Peyer's patch (tissue), 4 donors: ENCODE measurements around the gene AHCY. TPM values are rescaled to one million over a fixed set of nuclear protein-coding genes. Genes with fewer than 3 reads are reported as not detected.
A peak's percentile ranks its signal among the peaks of the same experiment; 100 is the strongest.
"Not testable (repeated sequence)": the region's sequence is repeated elsewhere in the genome, so short reads cannot be mapped to it uniquely, and the experiment has no call there.

ENCODE experiments used
- DNase-seq, 3 donors: peaks; one replicate each; pipeline ENCODE4 v3.0.0-alpha.2; 2017 to 2019
- H3K27ac ChIP-seq, 4 donors: fragments of 200-600 bp; sonication (generic); one replicate each; pipeline ENCODE4 v1.5.1; 2016 to 2019
- H3K27me3 ChIP-seq, 2 donors: fragments of 200-600 bp; sonication (generic); one replicate each; pipeline ENCODE4 v1.5.1; 2019
- H3K36me3 ChIP-seq, 3 donors: fragments of 200-600 bp; sonication (generic); one replicate each; pipeline ENCODE4 v1.5.1; 2016 to 2019
- H3K4me1 ChIP-seq, 4 donors: fragments of 200-600 bp; sonication (generic); one replicate each; pipeline ENCODE4 v1.5.1; 2016 to 2019
- H3K4me3 ChIP-seq, 4 donors: fragments of 200-600 bp; sonication (generic); 1 replicate in 3 of 4; 2 replicates in 1 of 4; pipeline ENCODE4 v1.5.1; 2016 to 2019; ENCODE audit warnings: mild to moderate bottlenecking in 1 of 4
- H3K9me3 ChIP-seq, 4 donors: fragments of 200-600 bp; sonication (generic); one replicate each; pipeline ENCODE4 v1.5.1; 2016 to 2019; ENCODE audit warnings: mild to moderate bottlenecking in 1 of 4
- CTCF ChIP-seq, 6 experiments: fragments of 450-650 bp in 4 of 6; fragments of 200-600 bp in 2 of 6; sonication (generic) in 1 of 6; IDR thresholded peaks; one replicate each; pipeline ENCODE4 v1.5.1; 2017 to 2019; ENCODE audit warnings: antibody characterized with exemption in 6 of 6, mild to moderate bottlenecking in 3 of 6, moderate library complexity in 1 of 6
- POLR2A ChIP-seq, 2 donors: fragments of 450-650 bp; IDR thresholded peaks; one replicate each; pipeline ENCODE4 v1.5.1; 2017; ENCODE audit warnings: antibody characterized with exemption in 2 of 2, mild to moderate bottlenecking in 2 of 2, moderate library complexity in 2 of 2
- total RNA-seq, 4 donors: library from RNA; depleted of rRNA; stranded (reverse); fragments of >200 nt; gene quantifications; one replicate each; pipeline ENCODE4 v1.1.0, GENCODE V29; 2016

AHCY gene
- total RNA-seq, 4 donors from 2014 or later: 46.9 to 52.4 (median 49.4) TPM

GRCh38 chr20:34271956-34272355 lies 31.2 kb downstream of the AHCY start:
- Histone ChIP-seq H3K36me3 (peaks cover 0 to 9% (median 0%) of the 10 kb centered on the region in 3 donors), H3K27ac (no peak overlapping the region), H3K4me3 (no peak overlapping the region), H3K27me3 (no peaks in the 10 kb centered on the region), H3K4me1 (peaks cover 0 to 11% (median 5%) of the 10 kb centered on the region in 4 donors), H3K9me3 (no peaks in the 10 kb centered on the region)
- no peak for TF ChIP-seq CTCF (IDR thresholded peaks at IDR 0.05)
- no peak for TF ChIP-seq POLR2A (IDR thresholded peaks at IDR 0.05)
- no peak for DNase-seq

DNA sequence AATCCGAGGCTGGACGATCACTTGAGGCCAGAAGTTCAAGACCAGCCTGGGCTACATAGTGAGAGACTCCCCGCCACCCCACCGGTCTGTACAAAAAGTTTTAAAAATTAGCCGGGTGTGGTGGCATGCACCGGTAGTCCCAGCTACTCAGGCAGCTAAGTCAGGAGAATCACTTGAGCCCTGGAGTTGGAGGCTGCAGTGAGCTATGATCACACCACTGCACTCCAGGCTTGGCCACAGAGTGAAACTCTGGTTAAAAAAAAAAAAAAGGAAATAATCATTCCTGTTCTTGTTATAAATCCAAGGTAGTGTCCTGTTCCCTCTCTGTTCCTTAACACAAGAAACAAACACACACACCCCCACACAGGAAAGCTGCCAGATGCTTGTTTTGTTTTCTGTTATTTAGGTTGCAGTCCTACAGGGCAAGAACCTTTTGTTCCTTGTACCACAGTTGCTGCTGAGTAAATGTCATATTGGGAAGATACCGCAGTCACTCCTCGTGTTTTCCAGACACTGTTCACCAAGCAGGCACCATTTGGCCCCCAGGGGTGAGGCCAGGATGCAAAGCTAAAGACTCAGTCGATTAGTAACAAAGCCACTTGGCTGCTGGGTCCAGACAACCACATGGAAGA lies 33.0 kb downstream of the AHCY start:
- Histone ChIP-seq H3K4me1 (peaks cover 0 to 11% (median 5%) of the 10 kb centered on the region in 4 donors), H3K27ac (no peak overlapping the region), H3K9me3 (no peaks in the 10 kb centered on the region), H3K4me3 (no peak overlapping the region), H3K36me3 (no peaks in the 10 kb centered on the region), H3K27me3 (no peaks in the 10 kb centered on the region)
- TF ChIP-seq POLR2A (IDR thresholded peaks at IDR 0.05) (no peak), CTCF (IDR thresholded peaks at IDR 0.05) (no peak)
- DNase-seq: no peak

- Histone ChIP-seq H3K4me1 (peaks cover 0 to 11% (median 5%) of the 10 kb centered on the region in 4 donors), H3K27me3 (no peaks in the 10 kb centered on the region), H3K9me3 (no peaks in the 10 kb centered on the region), H3K4me3 (peak overlapping the region; percentile 12 to 52 (median 44)), H3K36me3 (no peaks in the 10 kb centered on the region), H3K27ac (no peak overlapping the region)
- no peak for TF ChIP-seq POLR2A (IDR thresholded peaks at IDR 0.05)
- no peak for TF ChIP-seq CTCF (IDR thresholded peaks at IDR 0.05)
- peak; percentile 27 to 64 (median 51) for DNase-seq
Measured at GRCh38 chr20:34268851-34269636, 34.1 kb downstream of the AHCY start.

DNA sequence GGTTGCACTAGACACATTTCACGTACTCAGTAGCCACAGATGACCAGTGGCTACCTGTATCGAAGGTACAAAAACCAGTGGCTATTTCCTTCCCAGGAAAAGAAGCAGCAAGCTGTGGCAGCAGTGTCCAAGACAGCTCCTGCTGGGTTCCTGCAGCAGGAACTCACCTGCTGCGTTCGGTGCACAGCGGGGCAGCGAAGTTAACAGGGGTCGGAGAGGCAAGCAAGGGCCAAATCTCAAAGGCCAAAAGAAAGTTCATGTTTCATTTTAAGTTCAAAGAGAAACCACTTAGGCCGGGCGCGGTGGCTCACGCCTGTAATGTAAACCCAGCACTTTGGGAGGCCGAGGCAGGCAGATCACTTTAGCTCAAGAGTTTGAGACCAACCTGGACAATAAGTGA lies 35.0 kb downstream of the AHCY start:
- no peaks in the 10 kb centered on the region for H3K9me3 ChIP-seq
- no peak overlapping the region for H3K4me3 ChIP-seq
- no peak for DNase-seq
- no peak for TF ChIP-seq POLR2A (IDR thresholded peaks at IDR 0.05)
- TF ChIP-seq CTCF (IDR thresholded peaks at IDR 0.05): no peak
- no peaks in the 10 kb centered on the region for H3K27me3 ChIP-seq
- H3K4me1 ChIP-seq: peaks cover 0 to 11% (median 5%) of the 10 kb centered on the region in 4 donors
- no peaks in the 10 kb centered on the region for H3K36me3 ChIP-seq
- H3K27ac ChIP-seq: no peak overlapping the region

DNA sequence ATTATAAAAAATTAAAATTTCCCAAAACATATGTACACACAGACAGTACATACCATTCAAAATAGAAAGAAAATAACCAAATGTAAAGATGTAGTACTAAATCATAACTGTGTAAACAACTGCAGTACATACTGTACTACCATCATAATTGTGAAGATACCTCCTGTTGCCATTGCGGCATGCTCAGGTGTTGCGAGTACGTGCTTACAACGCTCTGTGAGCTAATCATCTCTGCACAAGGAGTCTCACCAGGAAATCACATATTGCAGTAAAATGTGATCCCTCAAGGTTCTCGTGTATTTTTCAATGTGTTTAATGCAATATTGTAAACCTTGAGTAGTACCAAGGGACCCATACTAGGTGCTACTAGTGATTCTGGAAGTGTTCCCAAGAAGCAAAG lies 39.0 kb downstream of the AHCY start:
- H3K36me3 ChIP-seq: no peaks in the 10 kb centered on the region
- H3K4me3 ChIP-seq: no peak overlapping the region
- H3K9me3 ChIP-seq: no peaks in the 10 kb centered on the region
- no peaks in the 10 kb centered on the region for H3K27me3 ChIP-seq
- no peak for DNase-seq
- H3K27ac ChIP-seq: no peak overlapping the region
- no peak for TF ChIP-seq CTCF (IDR thresholded peaks at IDR 0.05)
- no peak for TF ChIP-seq POLR2A (IDR thresholded peaks at IDR 0.05)
- peaks cover 0 to 19% (median 3%) of the 10 kb centered on the region in 4 donors for H3K4me1 ChIP-seq

- not testable (repeated sequence) for DNase-seq, H3K4me3 ChIP-seq, H3K36me3 ChIP-seq, H3K9me3 ChIP-seq, H3K27me3 ChIP-seq
- peak overlapping the region in 1 of 4 donors; percentile 12 for H3K27ac ChIP-seq
- peaks cover 0 to 14% (median 0%) of the 10 kb centered on the region in 4 donors for H3K4me1 ChIP-seq
Measured at GRCh38 chr20:34263468-34263867, 39.7 kb downstream of the AHCY start.
